Endothelial cell of umbilical vein (primary cell): Measurements from ENCODE around the gene HIVEP3. TPM values are rescaled to one million over a fixed set of nuclear protein-coding genes. Genes with fewer than 3 reads are reported as not detected.

ENCODE experiments used
- BruUV-seq: library from RNA; stranded (reverse); fragments of 400-500 nt; replicated peaks from 2 replicates; lab custom pipeline; 2021; lab: Mats Ljungman, UMichigan
- CTCF ChIA-PET: fragments of 300-600, 350-600 bp; sonication (Branson Sonifier 250); formaldehyde crosslinking; loops from one replicate; lab custom pipeline; 2021; ENCODE audit warnings: antibody characterized with exemption, inconsistent platforms; lab: Charles Lee
- POLR2A ChIA-PET: fragments of 300-600, 350-600 bp; sonication (Branson Sonifier 250); formaldehyde crosslinking; loops from one replicate; lab custom pipeline; 2021; ENCODE audit warnings: antibody characterized with exemption, inconsistent platforms; lab: Charles Lee
- DNase-seq: peaks from one replicate; pipeline ENCODE4 v3.0.0-alpha.2; 2011; ENCODE audit warnings: low read depth, low spot score
- FAIRE-seq: peaks from 2 replicates; lab custom pipeline; 2011; peaks lifted over from hg19 to GRCh38; lab: Jason Lieb, UNC
- H2AFZ ChIP-seq: 2 replicates; pipeline ENCODE4 v1.6.0; 2012; ENCODE audit warnings: low read depth, low read length, control low read depth, inconsistent platforms
- H3K27ac ChIP-seq: 2 replicates; pipeline ENCODE4 v1.5.1; 2011; ENCODE audit warnings: low read depth, mild to moderate bottlenecking, control low read depth, low read length, moderate library complexity; ENCODE audit not compliant: insufficient read depth
- H3K27me3 ChIP-seq, 2 experiments: 2 replicates each; pipeline versions ENCODE4 v1.6.0 to v1.6.1; 2011; ENCODE audit warnings: low read length in 2 of 2, mixed read lengths in 1 of 2; ENCODE audit not compliant: control insufficient read depth in 2 of 2, insufficient read depth in 2 of 2
- H3K36me3 ChIP-seq, 2 experiments: 2 replicates in 1 of 2; 3 replicates in 1 of 2; pipeline ENCODE4 v1.5.1; 2011; ENCODE audit warnings: low read length in 2 of 2, mild to moderate bottlenecking in 1 of 2, moderate library complexity in 1 of 2; ENCODE audit not compliant: control insufficient read depth in 2 of 2, insufficient read depth in 2 of 2; ENCODE audit errors: extremely low read depth in 1 of 2
- H3K4me1 ChIP-seq: 3 replicates; pipeline ENCODE4 v1.5.1; 2011; ENCODE audit warnings: mild to moderate bottlenecking, low read length; ENCODE audit not compliant: control insufficient read depth, insufficient read depth; ENCODE audit errors: extremely low read depth
- H3K4me2 ChIP-seq: 2 replicates; pipeline ENCODE4 v1.6.1; 2011; ENCODE audit warnings: low read length, control low read depth, mixed read lengths; ENCODE audit not compliant: insufficient read depth
- H3K4me3 ChIP-seq, 3 experiments: fragments of 200-600 bp in 1 of 3; sonication (generic), shearing (Covaris generic) in 1 of 3; replicated peaks in 1 of 3; 2 replicates each; pipeline ENCODE4 v1.5.1; 2011 to 2016; ENCODE audit warnings: control low read depth in 3 of 3, low read length in 3 of 3, mild to moderate bottlenecking in 2 of 3, inconsistent platforms in 1 of 3, low read depth in 1 of 3, moderate library complexity in 1 of 3; ENCODE audit not compliant: insufficient read depth in 1 of 3
- H3K79me2 ChIP-seq: 2 replicates; pipeline ENCODE4 v1.6.0; 2012; ENCODE audit warnings: low read length, inconsistent platforms; ENCODE audit not compliant: control insufficient read depth, insufficient read depth
- H3K9ac ChIP-seq: replicated peaks from 2 replicates; pipeline ENCODE3; 2011; ENCODE audit warnings: low read length, control low read depth; ENCODE audit not compliant: insufficient read depth; ENCODE audit errors: extremely low read depth
- H3K9me1 ChIP-seq: replicated peaks from 3 replicates; pipeline ENCODE4 v1.6.0; 2011; ENCODE audit warnings: mild to moderate bottlenecking, low read length; ENCODE audit not compliant: control insufficient read depth, insufficient read depth; ENCODE audit errors: extremely low read depth
- H3K9me3 ChIP-seq: replicated peaks from 2 replicates; pipeline ENCODE4 v1.5.1; 2012; ENCODE audit warnings: low read length, inconsistent platforms; ENCODE audit not compliant: control insufficient read depth, insufficient read depth
- H4K20me1 ChIP-seq: replicated peaks from 2 replicates; pipeline ENCODE3; 2011; ENCODE audit warnings: mild to moderate bottlenecking, low read length; ENCODE audit not compliant: control insufficient read depth, insufficient read depth; ENCODE audit errors: extremely low read depth
- EZH2 ChIP-seq: IDR thresholded peaks from 2 replicates; pipeline ENCODE4 v1.6.1; 2012; ENCODE audit warnings: borderline replicate concordance, low read depth, mild to moderate bottlenecking, moderate library complexity, low read length, inconsistent platforms; ENCODE audit not compliant: severe bottlenecking
- FOS ChIP-seq: IDR thresholded peaks from 2 replicates; pipeline ENCODE4 v1.6.1; 2011; ENCODE audit warnings: mild to moderate bottlenecking, low read length, moderate library complexity, borderline replicate concordance; ENCODE audit not compliant: insufficient read depth
- JUN ChIP-seq: IDR thresholded peaks from 2 replicates; pipeline ENCODE4 v1.6.1; 2011; ENCODE audit warnings: borderline replicate concordance, low read depth; ENCODE audit not compliant: insufficient read length, insufficient read depth
- MYC ChIP-seq: IDR thresholded peaks from one replicate; pipeline ENCODE4 v1.6.1; 2011; ENCODE audit warnings: mild to moderate bottlenecking, low read depth, low read length
- POLR2AphosphoS5 ChIP-seq: IDR thresholded peaks from 2 replicates; pipeline ENCODE4 v1.6.1; 2012; ENCODE audit warnings: low read depth, mild to moderate bottlenecking, control low read depth, low read length, moderate library complexity; ENCODE audit not compliant: insufficient read depth
- dilution Hi-C: fragments of 300-500 bp; cut with MboI; formaldehyde crosslinking; loops from one replicate; pipeline ENCODE4 v1.15.0; 2019; ENCODE audit warnings: low sequenced_read_pairs; ENCODE audit not compliant: extremely low pct_ligation_motif_present
- intact Hi-C: fragments of 100-400 bp; cut with micrococcal nuclease; formaldehyde crosslinking; loops from one replicate; pipeline ENCODE4 v1.10.0; 2022
- polyA plus RNA-seq, 4 experiments: library from polyadenylated mRNA; depleted of rRNA in 3 of 4; stranded (reverse) in 3 of 4; unstranded in 1 of 4; fragments of >200 nt; gene quantifications; 2 replicates each; pipeline versions ENCODE4 v1.2.1 to v1.2.3, GENCODE V29; 2011 to 2012; ENCODE audit warnings: missing spikeins in 1 of 4
- total RNA-seq: library from RNA; stranded (reverse); gene quantifications from 2 replicates; pipeline ENCODE4 v1.2.3, GENCODE V29; 2021
- TF ChIP-seq, protein P1 (sequence below): IDR thresholded peaks from 2 replicates; pipeline ENCODE4 v1.6.1; 2011; ENCODE audit not compliant: insufficient read depth, insufficient read length
- TF ChIP-seq, protein P2 (sequence below), 2 donors: IDR thresholded peaks; 1 replicate in 1 of 2; 2 replicates in 1 of 2; pipeline ENCODE4 v1.5.1; 2011; ENCODE audit warnings: low read length in 2 of 2, mild to moderate bottlenecking in 2 of 2, moderate library complexity in 2 of 2, control low read depth in 1 of 2, inconsistent platforms in 1 of 2, low read depth in 1 of 2; ENCODE audit not compliant: insufficient read depth in 1 of 2; ENCODE audit errors: extremely low read depth in 1 of 2

Gene HIVEP3
- total and polyA plus RNA-seq, 2 donors (not counting 3 experiments of a cell fraction or from before 2014, with no cell fraction given): 3.4 to 4.0 TPM

DNA sequence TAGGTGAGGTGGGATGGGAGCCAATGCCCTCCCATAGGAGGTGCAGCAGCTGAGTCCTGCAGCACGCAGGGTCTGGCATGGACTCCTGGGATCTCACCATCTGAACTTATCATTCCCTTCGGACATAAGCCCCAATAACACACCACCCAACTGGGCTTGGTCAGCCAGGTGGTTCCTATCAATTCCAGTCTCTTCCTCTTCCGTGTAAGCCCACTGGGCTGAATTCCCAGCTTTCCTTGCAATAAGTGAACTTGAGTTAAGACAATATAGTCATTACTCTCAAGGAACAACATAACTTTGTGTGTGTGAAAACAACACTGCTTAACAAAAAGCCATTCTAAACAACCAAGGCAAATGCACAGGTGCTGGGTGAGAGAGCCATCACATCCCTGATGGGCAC is 347.7 kb downstream of the HIVEP3 start:
- dilution Hi-C loops: no loop called here
- Histone ChIP-seq H3K4me2 (no peak overlapping the region), H3K4me1 (no peaks in the 10 kb centered on the region), H3K79me2 (no peaks in the 10 kb centered on the region), H3K36me3 (no peaks in the 10 kb centered on the region), H4K20me1 (no peaks in the 10 kb centered on the region), H3K9me1 (no peaks in the 10 kb centered on the region), H3K27ac (no peak overlapping the region), H3K27me3 (no peaks in the 10 kb centered on the region), H3K9ac (no peak overlapping the region), H3K4me3 (no peak overlapping the region), H2AFZ (no peak overlapping the region), H3K9me3 (no peaks in the 10 kb centered on the region)
- TF ChIP-seq MYC: no peak
- TF ChIP-seq, protein P1, sequence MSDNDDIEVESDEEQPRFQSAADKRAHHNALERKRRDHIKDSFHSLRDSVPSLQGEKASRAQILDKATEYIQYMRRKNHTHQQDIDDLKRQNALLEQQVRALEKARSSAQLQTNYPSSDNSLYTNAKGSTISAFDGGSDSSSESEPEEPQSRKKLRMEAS: no peak
- no peak for TF ChIP-seq FOS
- TF ChIP-seq EZH2: no peak
- TF ChIP-seq, protein P2, sequence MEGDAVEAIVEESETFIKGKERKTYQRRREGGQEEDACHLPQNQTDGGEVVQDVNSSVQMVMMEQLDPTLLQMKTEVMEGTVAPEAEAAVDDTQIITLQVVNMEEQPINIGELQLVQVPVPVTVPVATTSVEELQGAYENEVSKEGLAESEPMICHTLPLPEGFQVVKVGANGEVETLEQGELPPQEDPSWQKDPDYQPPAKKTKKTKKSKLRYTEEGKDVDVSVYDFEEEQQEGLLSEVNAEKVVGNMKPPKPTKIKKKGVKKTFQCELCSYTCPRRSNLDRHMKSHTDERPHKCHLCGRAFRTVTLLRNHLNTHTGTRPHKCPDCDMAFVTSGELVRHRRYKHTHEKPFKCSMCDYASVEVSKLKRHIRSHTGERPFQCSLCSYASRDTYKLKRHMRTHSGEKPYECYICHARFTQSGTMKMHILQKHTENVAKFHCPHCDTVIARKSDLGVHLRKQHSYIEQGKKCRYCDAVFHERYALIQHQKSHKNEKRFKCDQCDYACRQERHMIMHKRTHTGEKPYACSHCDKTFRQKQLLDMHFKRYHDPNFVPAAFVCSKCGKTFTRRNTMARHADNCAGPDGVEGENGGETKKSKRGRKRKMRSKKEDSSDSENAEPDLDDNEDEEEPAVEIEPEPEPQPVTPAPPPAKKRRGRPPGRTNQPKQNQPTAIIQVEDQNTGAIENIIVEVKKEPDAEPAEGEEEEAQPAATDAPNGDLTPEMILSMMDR (IDR thresholded peaks at IDR 0.05; ENCODE audit: extremely low read depth in 1 of 2, insufficient read depth in 1 of 2, low read depth in 1 of 2, low read length in 2 of 2): no peak
- TF ChIP-seq POLR2AphosphoS5: no peak
- no peak for TF ChIP-seq JUN
- intact Hi-C loops: no loop called here
- ChIA-PET POLR2A (no interaction called here), CTCF (no interaction called here)
- FAIRE-seq: no peak
- no TSS peak for BruUV-seq
- no peak for DNase-seq
